ENCODE data around the gene FIGLA.
A peak's percentile ranks its signal among the peaks of the same experiment; 100 is the strongest.

The FIGLA gene

DNA sequence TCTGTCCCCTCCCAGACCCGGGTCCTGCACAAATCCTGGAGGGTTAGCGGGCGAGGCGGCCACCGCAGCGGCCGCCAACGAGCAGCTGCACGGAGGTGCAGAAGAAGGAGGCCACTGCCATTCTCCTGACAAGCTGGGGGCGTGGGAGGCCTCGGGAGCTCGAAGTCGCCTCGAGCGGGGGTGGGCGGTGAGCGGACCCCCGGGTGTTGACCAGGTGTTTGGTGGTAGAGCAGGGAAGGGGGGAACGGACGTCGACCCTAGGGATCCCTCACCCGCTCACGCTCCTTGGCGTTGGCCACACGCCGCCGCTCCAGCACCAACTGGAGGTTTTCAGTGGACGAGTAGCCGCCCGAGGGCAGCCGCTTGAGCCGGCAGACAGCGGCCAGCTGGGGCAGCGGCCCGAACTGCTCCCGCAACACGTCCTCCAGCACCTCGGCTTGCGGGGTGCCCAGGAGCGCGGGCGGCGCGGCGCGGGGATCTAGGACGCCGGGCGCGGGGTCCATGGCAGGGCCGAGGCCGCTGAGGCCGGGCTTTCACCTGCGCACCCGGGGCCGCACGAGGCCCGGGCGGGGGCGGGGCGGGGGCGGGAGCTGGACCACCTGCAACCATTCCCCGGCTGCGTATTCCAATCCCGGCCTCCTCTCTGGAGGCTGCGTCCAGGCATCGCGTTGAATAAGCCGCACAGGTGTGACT, at the start of gene FIGLA:
Gene FIGLA, minus strand, starts transcription at position 508 of the 693 bp plus-strand sequence. Its CDS starts 5 bp downstream, at position 503.
- no peak for DNase-seq (ENCODE audit: low read depth)

- no peak for DNase-seq (ENCODE audit: low read depth)
Measured at GRCh38 chr2:70837980-70838925, 47.8 kb upstream of the FIGLA start.

- DNase-seq (ENCODE audit: low read depth) = no peak
Measured at GRCh38 chr2:70835643-70836042, 45.2 kb upstream of the FIGLA start, which contains the start of gene CD207. CD207 (minus strand) TSS chr2:70835816; CDS start chr2:70835776, 40 bp downstream.

- DNase-seq (ENCODE audit: low read depth) = peak; percentile 3
Measured at GRCh38 chr2:70834881-70835280, 44.4 kb upstream of the FIGLA start.

DNA sequence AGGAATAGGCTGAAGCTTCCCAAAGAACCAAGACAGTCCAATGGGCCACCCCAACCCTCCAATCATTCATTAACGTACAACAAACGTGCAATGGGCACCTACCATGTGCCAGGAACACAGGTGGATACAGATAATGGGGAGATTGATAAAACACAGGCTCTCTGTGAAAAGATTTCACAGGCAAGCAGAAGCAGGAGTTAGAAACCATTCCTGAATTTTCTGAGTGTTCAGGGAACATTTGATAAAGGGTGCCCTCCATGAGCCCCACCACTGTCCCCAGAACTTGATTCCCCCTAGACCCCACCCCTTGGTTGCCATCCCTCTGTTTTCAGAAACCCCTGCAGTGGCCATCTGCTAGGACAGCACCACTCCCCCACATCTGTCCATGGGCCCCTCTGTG, 43.7 kb upstream of the FIGLA start:
- no peak for DNase-seq (ENCODE audit: low read depth)

DNA sequence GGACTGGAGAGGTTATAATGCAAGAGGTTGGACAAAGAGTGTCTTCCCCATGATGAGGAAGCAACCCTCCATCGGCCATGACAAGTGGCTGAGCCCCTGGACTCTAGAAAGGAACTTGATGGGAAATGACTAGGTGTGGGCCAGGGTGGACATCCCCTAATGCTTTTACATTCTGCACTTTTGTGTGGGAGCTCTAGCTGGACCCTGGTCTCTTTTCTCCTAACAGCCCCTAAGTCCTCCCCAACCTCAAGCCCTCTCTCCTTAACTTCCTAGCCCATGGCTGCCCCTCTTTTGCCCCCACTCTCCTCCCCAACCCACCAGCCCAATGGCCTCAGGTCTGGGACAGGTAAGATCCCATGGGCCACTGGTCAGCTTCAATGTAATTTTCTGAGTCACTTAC, 42.8 kb upstream of the FIGLA start:
- DNase-seq (ENCODE audit: low read depth) = no peak

- DNase-seq (ENCODE audit: low read depth) = no peak
Measured at GRCh38 chr2:70832386-70832785, 41.9 kb upstream of the FIGLA start.

DNA sequence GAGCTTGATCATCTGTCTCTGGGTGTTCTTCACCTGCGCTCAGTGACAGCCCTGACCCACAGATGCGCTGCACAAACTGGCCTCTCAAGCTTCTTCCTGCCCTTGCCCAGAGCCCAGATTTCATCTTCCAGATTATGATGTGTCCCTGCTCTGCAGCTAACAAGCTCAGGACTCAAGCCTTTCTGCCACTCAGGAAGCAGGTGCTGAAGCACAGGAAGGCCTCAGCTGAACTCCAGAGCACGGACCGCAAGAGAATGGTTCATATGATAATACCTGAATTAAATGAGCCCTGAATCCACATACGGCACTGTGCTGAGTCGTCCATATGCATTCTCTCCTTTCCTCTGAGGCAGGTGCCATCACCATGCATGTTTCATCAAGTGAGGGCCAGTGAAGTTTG, 41.4 kb upstream of the FIGLA start:
- DNase-seq (ENCODE audit: low read depth) = no peak

DNA sequence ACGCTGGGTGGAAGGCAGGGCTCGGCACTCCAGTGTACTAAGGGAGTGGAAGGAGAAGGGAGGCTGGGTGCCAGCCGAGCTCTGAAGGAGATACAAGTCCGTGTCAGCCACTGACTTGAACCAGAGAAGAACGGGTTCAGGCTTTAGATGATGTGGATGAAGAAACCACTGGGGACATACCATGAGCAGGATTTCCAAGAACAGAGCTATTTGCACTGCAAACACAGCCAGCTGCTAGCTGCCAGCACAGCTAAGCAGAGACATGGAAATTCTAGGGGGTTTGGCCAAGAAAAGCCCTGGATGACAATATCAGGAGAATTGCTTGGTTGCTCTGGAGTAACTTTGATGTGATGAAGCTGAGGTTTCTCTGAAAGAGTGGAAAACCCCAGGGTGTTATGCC, 39.9 kb upstream of the FIGLA start:
- DNase-seq (ENCODE audit: low read depth) = no peak

- no peak for DNase-seq (ENCODE audit: low read depth)
Measured at GRCh38 chr2:70829916-70830315, 39.5 kb upstream of the FIGLA start.

- peak; percentile 87 for DNase-seq (ENCODE audit: low read depth)
Measured at GRCh38 chr2:70828914-70829824, 38.7 kb upstream of the FIGLA start.

- DNase-seq (ENCODE audit: low read depth) = no peak
Measured at GRCh38 chr2:70828115-70828514, 37.7 kb upstream of the FIGLA start.

GRCh38 chr2:70827388-70827787, 36.9 kb upstream of the FIGLA start:
- DNase-seq (ENCODE audit: low read depth) = no peak

- DNase-seq (ENCODE audit: low read depth) = no peak
Measured at GRCh38 chr2:70826696-70827350, 36.4 kb upstream of the FIGLA start.

GRCh38 chr2:70823249-70823648, 32.8 kb upstream of the FIGLA start:
- DNase-seq (ENCODE audit: low read depth) = no peak

GRCh38 chr2:70822843-70823242, 32.4 kb upstream of the FIGLA start:
- no peak for DNase-seq (ENCODE audit: low read depth)

- DNase-seq (ENCODE audit: low read depth) = no peak
Measured at GRCh38 chr2:70820499-70820898, 30.1 kb upstream of the FIGLA start, which contains the start of gene CLEC4F. CLEC4F (minus strand) TSS chr2:70820599; CDS start chr2:70820523, 76 bp downstream.

- no peak for DNase-seq (ENCODE audit: low read depth)
Measured at GRCh38 chr2:70817284-70817954, 27.0 kb upstream of the FIGLA start.

DNA sequence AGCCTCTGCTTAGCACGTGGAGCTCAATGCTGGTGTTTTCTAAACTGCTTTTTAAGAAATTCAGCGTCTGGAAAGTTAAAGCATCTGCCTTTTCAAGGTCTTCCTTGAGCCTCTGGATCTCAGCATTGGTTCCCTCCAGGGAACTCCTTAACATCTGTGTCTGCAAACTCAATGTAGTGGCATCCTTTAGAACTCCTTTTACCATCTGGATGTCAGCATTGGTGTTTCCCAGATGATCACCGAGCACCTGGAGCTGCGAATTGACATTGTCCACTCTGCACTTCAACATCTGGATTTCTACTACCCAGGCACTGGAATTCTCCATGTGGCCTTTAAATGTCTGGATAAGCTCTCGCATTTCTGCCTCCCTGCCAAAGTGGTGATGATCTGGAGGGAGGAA, 26.3 kb upstream of the FIGLA start:
- no peak for DNase-seq (ENCODE audit: low read depth)

- DNase-seq (ENCODE audit: low read depth) = no peak
Measured at GRCh38 chr2:70808983-70809958, 18.8 kb upstream of the FIGLA start.
